ENCODE results near the gene WFIKKN2. TPM values are rescaled to one million over a fixed set of nuclear protein-coding genes. Genes with fewer than 3 reads are reported as not detected.
"Not testable (repeated sequence)": the region's sequence is repeated elsewhere in the genome, so short reads cannot be mapped to it uniquely, and the experiment has no call there.

WFIKKN2 gene
- total and polyA plus RNA-seq, 2 donors (not counting 1 experiment from before 2014, with no cell fraction given): 0.02 to 0.33 TPM

DNA sequence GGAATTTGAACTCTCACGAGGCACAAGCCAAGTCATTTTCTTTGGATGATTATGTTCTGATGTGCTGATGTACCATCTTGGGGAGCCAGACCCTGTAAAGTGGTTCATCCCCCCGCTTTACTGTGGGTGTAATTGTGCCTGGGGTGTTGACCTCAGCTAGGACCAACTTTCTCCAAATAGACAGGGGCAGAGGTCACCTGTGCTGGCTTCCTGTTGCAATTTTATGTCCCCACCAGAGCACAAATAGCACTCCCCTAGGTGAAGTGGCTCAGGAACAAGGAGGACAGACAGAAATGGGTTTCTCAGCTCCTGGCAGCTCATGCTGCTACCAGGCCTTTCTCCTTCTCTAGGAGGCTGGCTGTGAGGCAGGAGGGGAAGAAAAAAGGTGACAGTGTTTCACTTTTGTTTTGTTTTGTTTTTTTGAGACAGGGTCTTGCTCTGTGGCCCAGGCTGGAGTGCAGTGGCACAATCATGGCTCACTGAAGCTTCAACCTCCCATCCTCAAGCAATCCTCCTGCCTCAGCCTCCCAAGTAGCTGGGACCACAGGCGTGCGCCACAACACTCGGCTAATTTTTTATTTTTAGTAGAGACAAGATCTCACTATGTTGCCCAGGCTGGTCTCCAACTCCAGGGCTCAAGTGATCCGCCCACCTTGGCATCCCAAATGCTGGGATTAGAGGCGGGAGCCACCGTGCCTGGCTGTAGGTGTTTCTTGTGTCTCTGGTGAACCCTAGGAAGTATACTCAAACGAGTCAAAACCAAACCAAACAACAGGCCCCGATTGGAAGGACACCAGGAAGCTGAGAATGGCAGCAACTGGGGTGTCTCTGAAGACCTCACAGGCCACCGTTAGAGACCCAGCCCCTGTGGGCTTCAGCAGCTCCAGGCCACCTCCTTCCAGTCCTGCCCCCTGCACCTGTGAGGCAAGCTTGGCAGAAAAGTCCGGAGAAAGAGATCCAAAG lies 32.5 kb upstream of the WFIKKN2 start:
- TF ChIP-seq, protein P1, sequence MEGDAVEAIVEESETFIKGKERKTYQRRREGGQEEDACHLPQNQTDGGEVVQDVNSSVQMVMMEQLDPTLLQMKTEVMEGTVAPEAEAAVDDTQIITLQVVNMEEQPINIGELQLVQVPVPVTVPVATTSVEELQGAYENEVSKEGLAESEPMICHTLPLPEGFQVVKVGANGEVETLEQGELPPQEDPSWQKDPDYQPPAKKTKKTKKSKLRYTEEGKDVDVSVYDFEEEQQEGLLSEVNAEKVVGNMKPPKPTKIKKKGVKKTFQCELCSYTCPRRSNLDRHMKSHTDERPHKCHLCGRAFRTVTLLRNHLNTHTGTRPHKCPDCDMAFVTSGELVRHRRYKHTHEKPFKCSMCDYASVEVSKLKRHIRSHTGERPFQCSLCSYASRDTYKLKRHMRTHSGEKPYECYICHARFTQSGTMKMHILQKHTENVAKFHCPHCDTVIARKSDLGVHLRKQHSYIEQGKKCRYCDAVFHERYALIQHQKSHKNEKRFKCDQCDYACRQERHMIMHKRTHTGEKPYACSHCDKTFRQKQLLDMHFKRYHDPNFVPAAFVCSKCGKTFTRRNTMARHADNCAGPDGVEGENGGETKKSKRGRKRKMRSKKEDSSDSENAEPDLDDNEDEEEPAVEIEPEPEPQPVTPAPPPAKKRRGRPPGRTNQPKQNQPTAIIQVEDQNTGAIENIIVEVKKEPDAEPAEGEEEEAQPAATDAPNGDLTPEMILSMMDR (conservative IDR thresholded peaks at IDR 0.05 in 1 of 2, IDR thresholded peaks at IDR 0.05 in 1 of 2; ENCODE audit: low read depth in 1 of 2, low read length in 2 of 2): no peak
- no peak for TF ChIP-seq EZH2 (IDR thresholded peaks at IDR 0.05; ENCODE audit: low read length, missing control alignments)
- Histone ChIP-seq H3K27me3 (ENCODE audit: control insufficient read depth, insufficient read depth, low read length) (no peaks in the 10 kb centered on the region), H3K4me1 (ENCODE audit: control insufficient read depth, extremely low read depth, insufficient read depth, low read length) (no peaks in the 10 kb centered on the region), H3K79me2 (ENCODE audit: control insufficient read depth, insufficient read depth, low read length) (no peaks in the 10 kb centered on the region), H3K9me3 (ENCODE audit: control insufficient read depth, insufficient read depth, low read depth, low read length) (no peaks in the 10 kb centered on the region), H4K20me1 (ENCODE audit: control insufficient read depth, extremely low read depth, insufficient read depth, low read length) (no peaks in the 10 kb centered on the region), H3K36me3 (ENCODE audit: control insufficient read depth, insufficient read depth, low read length) (no peaks in the 10 kb centered on the region), H3K9ac (ENCODE audit: insufficient read depth, low read length) (no peak overlapping the region), H3K4me2 (ENCODE audit: extremely low read depth, insufficient read depth, low read length) (no peak overlapping the region), H2AFZ (ENCODE audit: low read length) (no peak overlapping the region), H3K27ac (ENCODE audit: insufficient read depth, low read length) (no peak overlapping the region), H3K4me3 (replicated peaks in 1 of 4; ENCODE audit: control extremely low read depth in 1 of 4, insufficient read depth in 1 of 4, low read depth in 3 of 4, low read length in 4 of 4) (no peak overlapping the region)
- no peak for DNase-seq (ENCODE audit: low read depth in 2 of 2)

DNA sequence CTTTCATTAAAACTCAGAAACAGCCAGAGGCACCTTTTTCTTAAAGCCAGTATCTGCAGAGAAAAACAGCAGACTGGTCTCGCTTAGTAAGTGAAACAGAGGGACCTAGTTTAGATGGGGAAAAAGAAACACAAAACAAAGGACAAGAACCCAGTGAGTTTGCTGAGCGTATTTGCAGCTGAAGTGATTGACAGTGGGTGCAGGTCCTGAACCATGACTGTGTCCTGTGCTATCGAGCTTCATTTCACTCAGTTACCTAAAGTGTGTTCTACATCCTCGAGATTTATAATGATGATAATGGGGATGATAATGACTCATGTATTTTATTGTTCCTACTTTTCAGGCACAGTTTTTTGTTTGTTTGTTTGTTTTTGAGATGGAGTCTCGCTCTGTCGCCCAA lies 31.7 kb upstream of the WFIKKN2 start:
- TF ChIP-seq, protein P1 (conservative IDR thresholded peaks at IDR 0.05 in 1 of 2, IDR thresholded peaks at IDR 0.05 in 1 of 2; ENCODE audit: low read depth in 1 of 2, low read length in 2 of 2): no peak
- no peak for TF ChIP-seq EZH2 (IDR thresholded peaks at IDR 0.05; ENCODE audit: low read length, missing control alignments)
- Histone ChIP-seq H3K9ac (ENCODE audit: insufficient read depth, low read length) (no peak overlapping the region), H3K4me2 (ENCODE audit: extremely low read depth, insufficient read depth, low read length) (no peak overlapping the region), H3K4me3 (replicated peaks in 1 of 4; ENCODE audit: control extremely low read depth in 1 of 4, insufficient read depth in 1 of 4, low read depth in 3 of 4, low read length in 4 of 4) (no peak overlapping the region), H3K36me3 (ENCODE audit: control insufficient read depth, insufficient read depth, low read length) (no peaks in the 10 kb centered on the region), H3K79me2 (ENCODE audit: control insufficient read depth, insufficient read depth, low read length) (no peaks in the 10 kb centered on the region), H3K27ac (ENCODE audit: insufficient read depth, low read length) (no peak overlapping the region), H3K27me3 (ENCODE audit: control insufficient read depth, insufficient read depth, low read length) (no peaks in the 10 kb centered on the region), H4K20me1 (ENCODE audit: control insufficient read depth, extremely low read depth, insufficient read depth, low read length) (no peaks in the 10 kb centered on the region), H3K9me3 (ENCODE audit: control insufficient read depth, insufficient read depth, low read depth, low read length) (no peaks in the 10 kb centered on the region), H2AFZ (ENCODE audit: low read length) (no peak overlapping the region), H3K4me1 (ENCODE audit: control insufficient read depth, extremely low read depth, insufficient read depth, low read length) (no peaks in the 10 kb centered on the region)
- no peak for DNase-seq (ENCODE audit: low read depth in 2 of 2)

DNA sequence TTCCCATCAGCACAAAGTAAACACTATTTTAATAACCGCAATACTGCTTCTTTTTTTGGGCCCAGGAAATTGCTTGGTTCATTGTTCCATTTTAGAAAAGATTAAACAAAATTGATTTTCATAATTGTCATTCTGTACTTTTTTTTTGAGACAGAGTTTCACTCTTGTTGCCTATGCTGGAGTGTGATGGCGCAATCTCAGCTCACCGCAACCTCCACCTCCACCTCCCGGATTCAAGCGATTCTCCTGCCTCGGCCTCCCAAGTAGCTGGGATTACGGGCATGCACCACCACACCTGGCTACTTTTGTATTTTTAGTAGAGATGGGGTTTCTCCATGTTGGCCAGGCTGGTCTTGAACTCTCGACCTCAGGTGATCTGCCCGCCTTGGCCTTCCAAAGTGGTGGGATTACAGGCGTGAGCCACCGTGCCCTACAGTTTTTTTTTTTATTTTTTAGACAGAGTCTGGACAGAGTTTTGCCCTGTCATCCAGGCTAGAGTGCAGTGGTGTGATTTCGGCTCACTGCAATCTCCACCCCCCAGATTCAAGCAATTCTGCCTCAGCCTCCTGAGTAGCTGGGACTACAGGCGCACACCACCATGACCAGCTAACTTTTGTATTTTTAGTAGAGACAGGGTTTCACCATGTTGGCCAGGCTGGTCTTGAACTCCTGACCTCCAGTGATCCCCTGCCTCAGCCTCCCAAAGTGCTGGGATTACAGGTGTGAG lies 30.5 kb upstream of the WFIKKN2 start:
- H3K27me3 ChIP-seq (ENCODE audit: control insufficient read depth, insufficient read depth, low read length); H4K20me1 ChIP-seq (ENCODE audit: control insufficient read depth, extremely low read depth, insufficient read depth, low read length); H3K4me1 ChIP-seq (ENCODE audit: control insufficient read depth, extremely low read depth, insufficient read depth, low read length); DNase-seq (ENCODE audit: low read depth in 2 of 2); H3K36me3 ChIP-seq (ENCODE audit: control insufficient read depth, insufficient read depth, low read length); H3K9ac ChIP-seq (ENCODE audit: insufficient read depth, low read length); H2AFZ ChIP-seq (ENCODE audit: low read length); H3K27ac ChIP-seq (ENCODE audit: insufficient read depth, low read length); H3K4me3 ChIP-seq (replicated peaks in 1 of 4; ENCODE audit: control extremely low read depth in 1 of 4, insufficient read depth in 1 of 4, low read depth in 3 of 4, low read length in 4 of 4); H3K79me2 ChIP-seq (ENCODE audit: control insufficient read depth, insufficient read depth, low read length); H3K4me2 ChIP-seq (ENCODE audit: extremely low read depth, insufficient read depth, low read length); H3K9me3 ChIP-seq (ENCODE audit: control insufficient read depth, insufficient read depth, low read depth, low read length): not testable (repeated sequence)
